HEK293 (cell line): ENCODE measurements around the gene GGA1.

Source experiments
- CTCF ChIA-PET: fragments of 350-600 bp; formaldehyde crosslinking; extraction: SDS; loops from one replicate; lab custom pipeline; 2021; ENCODE audit warnings: antibody characterized with exemption; lab: Yijun Ruan, JAX
- POLR2A ChIA-PET: fragments of 300-600 bp; formaldehyde crosslinking; extraction: SDS; loops from one replicate; lab custom pipeline; 2020; ENCODE audit warnings: antibody characterized with exemption, inconsistent platforms; lab: Yijun Ruan, JAX
- H3K27ac ChIP-seq: fragments of 200-500 bp; sonication (Bioruptor generic); 2 replicates; pipeline ENCODE4 v1.5.1; 2014; ENCODE audit warnings: low read depth, low read length, control low read depth, inconsistent platforms; ENCODE audit errors: extremely low read depth
- H3K36me3 ChIP-seq, 2 experiments: fragments of 200-500 bp in 1 of 2; sonication (Bioruptor generic) in 1 of 2; 1 replicate in 1 of 2; 2 replicates in 1 of 2; pipeline ENCODE4 v1.5.1; 2014 to 2017; ENCODE audit warnings: inconsistent platforms in 2 of 2, low read length in 2 of 2; ENCODE audit not compliant: control insufficient read depth in 2 of 2, insufficient read depth in 1 of 2
- H3K4me1 ChIP-seq: fragments of 200-500 bp; sonication (Bioruptor generic); 2 replicates; pipeline ENCODE4 v1.5.1; 2014; ENCODE audit warnings: mild to moderate bottlenecking, low read length, inconsistent platforms; ENCODE audit not compliant: control insufficient read depth, insufficient read depth
- H3K4me3 ChIP-seq: 2 replicates; pipeline ENCODE4 v1.5.1; 2011; ENCODE audit warnings: low read depth, mild to moderate bottlenecking, control low read depth, low read length, moderate library complexity
- H3K9me3 ChIP-seq: fragments of 200-500 bp; sonication (Bioruptor generic); 2 replicates; pipeline ENCODE4 v1.5.1; 2014; ENCODE audit warnings: low read depth, low read length, inconsistent platforms; ENCODE audit not compliant: control insufficient read depth, insufficient read depth
- EGR2 ChIP-seq: fragments of 450-650 bp; formaldehyde crosslinking; IDR thresholded peaks from 2 replicates; pipeline ENCODE4 v1.5.1; 2016; ENCODE audit warnings: low read depth, missing biosample characterization, missing genetic modification characterization
- HIC1 ChIP-seq: fragments of 450-650 bp; formaldehyde crosslinking; IDR thresholded peaks from 2 replicates; pipeline ENCODE4 v1.5.1; 2016; ENCODE audit warnings: missing biosample characterization, missing genetic modification characterization
- KLF17 ChIP-seq: fragments of 450-650 bp; formaldehyde crosslinking; IDR thresholded peaks from 2 replicates; pipeline ENCODE4 v1.5.1; 2016; ENCODE audit warnings: missing biosample characterization, missing genetic modification characterization
- SALL2 ChIP-seq: fragments of 450-650 bp; formaldehyde crosslinking; IDR thresholded peaks from 2 replicates; pipeline ENCODE4 v1.5.0; 2017; ENCODE audit warnings: missing biosample characterization, mild to moderate bottlenecking, missing genetic modification characterization, borderline replicate concordance
- TCF7L2 ChIP-seq: IDR thresholded peaks from 2 replicates; pipeline ENCODE4 v1.6.1; 2011; ENCODE audit warnings: low read depth, mild to moderate bottlenecking, inconsistent platforms, low read length, moderate library complexity, borderline replicate concordance
- TSHZ1 ChIP-seq: fragments of 450-650 bp; formaldehyde crosslinking; IDR thresholded peaks from 2 replicates; pipeline ENCODE4 v1.5.1; 2016; ENCODE audit warnings: missing biosample characterization, missing genetic modification characterization, borderline replicate concordance
- ZBTB6 ChIP-seq: fragments of 450-650 bp; formaldehyde crosslinking; IDR thresholded peaks from 2 replicates; pipeline ENCODE4 v1.5.1; 2017; ENCODE audit warnings: missing biosample characterization, missing genetic modification characterization
- ZFP41 ChIP-seq: fragments of 450-650 bp; formaldehyde crosslinking; IDR thresholded peaks from 2 replicates; pipeline ENCODE4 v1.5.1; 2016; ENCODE audit warnings: missing biosample characterization, missing genetic modification characterization, borderline replicate concordance
- ZNF133 ChIP-seq: fragments of 450-650 bp; formaldehyde crosslinking; IDR thresholded peaks from 2 replicates; pipeline ENCODE4 v1.5.1; 2016; ENCODE audit warnings: missing biosample characterization, missing genetic modification characterization
- ZNF366 ChIP-seq: fragments of 450-650 bp; formaldehyde crosslinking; conservative IDR thresholded peaks from 2 replicates; pipeline ENCODE4 v1.5.1; 2016; ENCODE audit warnings: missing biosample characterization, missing genetic modification characterization
- ZNF449 ChIP-seq: fragments of 450-650 bp; formaldehyde crosslinking; IDR thresholded peaks from 2 replicates; pipeline ENCODE4 v1.5.1; 2017; ENCODE audit warnings: missing biosample characterization, mild to moderate bottlenecking, missing genetic modification characterization, moderate library complexity
- ZNF48 ChIP-seq: fragments of 450-650 bp; formaldehyde crosslinking; IDR thresholded peaks from 2 replicates; pipeline ENCODE4 v1.5.1; 2016; ENCODE audit warnings: missing biosample characterization, missing genetic modification characterization
- ZNF513 ChIP-seq: fragments of 450-650 bp; IDR thresholded peaks from 2 replicates; pipeline ENCODE4 v1.5.1; 2018; ENCODE audit warnings: missing biosample characterization, missing genetic modification characterization
- ZNF521 ChIP-seq: fragments of 450-650 bp; formaldehyde crosslinking; IDR thresholded peaks from 2 replicates; pipeline ENCODE4 v1.5.1; 2017; ENCODE audit warnings: missing biosample characterization, mild to moderate bottlenecking, missing genetic modification characterization
- ZNF704 ChIP-seq: fragments of 450-650 bp; formaldehyde crosslinking; IDR thresholded peaks from 2 replicates; pipeline ENCODE4 v1.5.1; 2016; ENCODE audit warnings: missing biosample characterization, missing genetic modification characterization

The GGA1 gene

GRCh38 chr22:37679670-37680069 is 71.0 kb downstream of the GGA1 start (continued):
- TF ChIP-seq ZNF133 (no peak), TSHZ1 (tag by site-specific recombination) (no peak)

GRCh38 chr22:37680191-37680851 is 71.7 kb downstream of the GGA1 start:
- CTCF ChIA-PET: interaction anchor here (0.7 to 15.8 kb wide), 16 partner anchors 10 to 140 kb away, joined by 3 to 353 read pairs (median 5); partner anchors contain the start of genes PDXP and SH3BP1
- Histone ChIP-seq H3K36me3 (no peaks in the 10 kb centered on the region), H3K27ac (no peak overlapping the region), H3K4me1 (peaks cover 4% of the 10 kb centered on the region; the same call in 1 of the 2 replicates), H3K4me3 (no peak overlapping the region), H3K9me3 (no peaks in the 10 kb centered on the region)
- POLR2A ChIA-PET: interaction anchor here (1.5 to 1.9 kb wide), 2 partner anchors 22 to 37 kb away, joined by 12 to 14 read pairs; partner anchors contain the start of gene PDXP
- TF ChIP-seq ZNF513 (tag by site-specific recombination): no peak
- no peak for TF ChIP-seq HIC1 (tag by site-specific recombination)
- no peak for TF ChIP-seq KLF17 (tag by site-specific recombination)
- no peak for TF ChIP-seq ZNF521
- no peak for TF ChIP-seq TCF7L2
- TF ChIP-seq ZNF366 (tag by site-specific recombination): no peak
- no peak for TF ChIP-seq SALL2 (tag by site-specific recombination)
- TF ChIP-seq ZNF48 (tag by site-specific recombination): no peak
- no peak for TF ChIP-seq EGR2 (tag by site-specific recombination)
- TF ChIP-seq ZNF704: no peak
- TF ChIP-seq ZBTB6 (tag by site-specific recombination): no peak
- TF ChIP-seq ZFP41 (tag by site-specific recombination): no peak
- TF ChIP-seq ZNF449: no peak
